Liver (tissue), 9 donors: ENCODE results near the gene DNMBP. TPM values are rescaled to one million over a fixed set of nuclear protein-coding genes. Genes with fewer than 3 reads are reported as not detected.
"Not testable (repeated sequence)": the region's sequence is repeated elsewhere in the genome, so short reads cannot be mapped to it uniquely, and the experiment has no call there.

Source experiments
- DNase-seq: peaks from one replicate; pipeline ENCODE4 v3.0.0-alpha.2; 2017; ENCODE audit warnings: low spot score
- H3K27ac ChIP-seq, 2 donors: one replicate each; pipeline ENCODE4 v1.7.0; 2013; ENCODE audit warnings: inconsistent platforms in 2 of 2, low read length in 2 of 2, control low read depth in 1 of 2, low read depth in 1 of 2, mild to moderate bottlenecking in 1 of 2
- H3K27me3 ChIP-seq, 4 donors: one replicate each; pipeline versions ENCODE4 v1.6.1 to v1.7.0; 2013; ENCODE audit warnings: low read length in 3 of 4, inconsistent platforms in 1 of 4, mild to moderate bottlenecking in 1 of 4, moderate library complexity in 1 of 4; ENCODE audit not compliant: control insufficient read depth in 4 of 4, insufficient read depth in 4 of 4
- H3K36me3 ChIP-seq, 4 donors: one replicate each; pipeline versions ENCODE4 v1.6.1 to v1.7.0; 2013; ENCODE audit warnings: low read length in 3 of 4, mild to moderate bottlenecking in 3 of 4, low read depth in 1 of 4, moderate library complexity in 1 of 4; ENCODE audit not compliant: control insufficient read depth in 4 of 4, insufficient read depth in 3 of 4
- H3K4me1 ChIP-seq, 4 donors: one replicate each; pipeline versions ENCODE4 v1.6.1 to v1.7.0; 2013; ENCODE audit warnings: low read length in 3 of 4, mild to moderate bottlenecking in 3 of 4, moderate library complexity in 1 of 4; ENCODE audit not compliant: control insufficient read depth in 4 of 4, insufficient read depth in 4 of 4
- H3K4me3 ChIP-seq, 3 donors: one replicate each; pipeline versions ENCODE4 v1.6.1 to v1.7.0; 2013; ENCODE audit warnings: low read length in 3 of 3, control low read depth in 1 of 3, low read depth in 1 of 3, mild to moderate bottlenecking in 1 of 3
- H3K9ac ChIP-seq, 2 donors: one replicate each; pipeline ENCODE4 v1.7.0; 2013; ENCODE audit warnings: low read length in 2 of 2, mild to moderate bottlenecking in 2 of 2, moderate library complexity in 2 of 2, control low read depth in 1 of 2, low read depth in 1 of 2
- H3K9me3 ChIP-seq, 4 donors: one replicate each; pipeline versions ENCODE4 v1.6.1 to v1.7.0; 2013; ENCODE audit warnings: low read length in 3 of 4; ENCODE audit not compliant: control insufficient read depth in 4 of 4
- ATF3 ChIP-seq: IDR thresholded peaks from 2 replicates; pipeline ENCODE4 v1.6.1; 2016; ENCODE audit warnings: antibody characterized with exemption
- CTCF ChIP-seq: fragments of 150-350 bp; IDR thresholded peaks from 2 replicates; pipeline ENCODE4 v1.5.1; 2017; ENCODE audit warnings: improper control_type of control experiment, low read depth, low read length; ENCODE audit not compliant: missing input control
- FOXA1 ChIP-seq: IDR thresholded peaks from 2 replicates; pipeline ENCODE4 v1.6.1; 2016; ENCODE audit warnings: antibody characterized with exemption
- FOXA2 ChIP-seq: IDR thresholded peaks from 2 replicates; pipeline ENCODE4 v1.6.1; 2016; ENCODE audit warnings: antibody characterized with exemption
- GABPA ChIP-seq, 2 donors: IDR thresholded peaks in 1 of 2; conservative IDR thresholded peaks in 1 of 2; 2 replicates each; pipeline ENCODE4 v1.6.1; 2016; ENCODE audit warnings: antibody characterized with exemption in 2 of 2, mild to moderate bottlenecking in 1 of 2, moderate library complexity in 1 of 2
- HNF4A ChIP-seq, 2 donors: conservative IDR thresholded peaks; 2 replicates each; pipeline ENCODE4 v1.6.1; 2016; ENCODE audit warnings: antibody characterized with exemption in 2 of 2, mild to moderate bottlenecking in 2 of 2
- HNF4G ChIP-seq: IDR thresholded peaks from 2 replicates; pipeline ENCODE4 v1.6.1; 2016; ENCODE audit warnings: antibody characterized with exemption
- JUND ChIP-seq, 2 donors: IDR thresholded peaks; 2 replicates each; pipeline ENCODE4 v1.6.1; 2016; ENCODE audit warnings: antibody characterized with exemption in 2 of 2
- MAX ChIP-seq: IDR thresholded peaks from 2 replicates; pipeline ENCODE4 v1.6.1; 2016; ENCODE audit warnings: antibody characterized with exemption
- RAD21 ChIP-seq, 2 donors: IDR thresholded peaks; 2 replicates each; pipeline ENCODE4 v1.6.1; 2016; ENCODE audit warnings: antibody characterized with exemption in 2 of 2, mild to moderate bottlenecking in 2 of 2
- REST ChIP-seq: IDR thresholded peaks from 2 replicates; pipeline ENCODE4 v1.6.1; 2016; ENCODE audit warnings: antibody characterized with exemption, mild to moderate bottlenecking
- SP1 ChIP-seq: IDR thresholded peaks from 2 replicates; pipeline ENCODE4 v1.6.1; 2018; ENCODE audit warnings: antibody characterized with exemption, mild to moderate bottlenecking
- TAF1 ChIP-seq: conservative IDR thresholded peaks from 2 replicates; pipeline ENCODE4 v1.6.1; 2016; ENCODE audit warnings: antibody characterized with exemption, mild to moderate bottlenecking
- YY1 ChIP-seq: IDR thresholded peaks from 2 replicates; pipeline ENCODE4 v1.6.1; 2016; ENCODE audit warnings: antibody characterized with exemption, mild to moderate bottlenecking
- WGBS: extraction: QIAGEN DNeasy Blood & Tissue Kit; methylation state at CpG from one replicate; pipeline ENCODE4 v1.1.7; 2013; 5-methylcytosine and 5-hydroxymethylcytosine counted together
- polyA plus RNA-seq, 2 donors: library from polyadenylated mRNA; stranded (reverse) in 1 of 2; unstranded in 1 of 2; fragments of 200-250 nt in 1 of 2; fragments of >200 nt in 1 of 2; fragmentation: Nextera tagmentation in 1 of 2; extraction: Ambion mirVana in 1 of 2; gene quantifications; one replicate each; pipeline versions ENCODE4 v1.2.1 to v1.2.3, GENCODE V29; 2013 to 2015
- total RNA-seq, 2 donors: library from RNA; depleted of rRNA; stranded (reverse); fragments of >200 nt; gene quantifications; one replicate each; pipeline ENCODE4 v1.2.3, GENCODE V29; 2014
- donor health status: healthy.
- donor health status: healthy.
- donor health status: healthy.
- donor health status: healthy.
- donor health status: healthy.

Gene DNMBP
- total and polyA plus RNA-seq, 4 donors: 3.8 to 12.6 (median 5.3) TPM

GRCh38 chr10:99905971-99906370 lies 103.8 kb downstream of the DNMBP start:
- no peaks in the 10 kb centered on the region for H3K27me3 ChIP-seq
- no peaks in the 10 kb centered on the region for H3K9me3 ChIP-seq
- TF ChIP-seq MAX (no peak), REST (no peak), CTCF (no peak), YY1 (no peak), TAF1 (no peak), JUND (IDR thresholded peaks at IDR 0.05) (no peak), HNF4A (conservative IDR thresholded peaks at IDR 0.05) (no peak), ATF3 (no peak), HNF4G (no peak), SP1 (no peak), FOXA1 (no peak), RAD21 (IDR thresholded peaks at IDR 0.05) (no peak), GABPA (IDR thresholded peaks at IDR 0.05 in 1 of 2, conservative IDR thresholded peaks at IDR 0.05 in 1 of 2) (no peak)
- no peak overlapping the region for H3K9ac ChIP-seq
- H3K27ac ChIP-seq: no peak overlapping the region
- peaks cover 9 to 55% (median 46%) of the 10 kb centered on the region in 4 donors for H3K36me3 ChIP-seq
- H3K4me3 ChIP-seq: no peak overlapping the region
- no peak for DNase-seq
- H3K4me1 ChIP-seq: no peaks in the 10 kb centered on the region
- WGBS: 88% methylated on average over 3 of the region's 3 CpGs

- H3K36me3 ChIP-seq: peaks cover 19 to 73% (median 52%) of the 10 kb centered on the region in 4 donors
- WGBS: 92% methylated on average over 9 of the region's 9 CpGs
- no peak for TF ChIP-seq FOXA2
Measured at GRCh38 chr10:99895867-99896266, 113.9 kb downstream of the DNMBP start.

GRCh38 chr10:99895066-99895465 lies 114.7 kb downstream of the DNMBP start:
- H3K4me1 ChIP-seq, H3K9ac ChIP-seq, H3K4me3 ChIP-seq, DNase-seq, H3K9me3 ChIP-seq, H3K27ac ChIP-seq, H3K27me3 ChIP-seq: not testable (repeated sequence)
- H3K36me3 ChIP-seq: peaks cover 21 to 77% (median 52%) of the 10 kb centered on the region in 4 donors
- 96% methylated on average over 9 of the region's 9 CpGs for WGBS

More at GRCh38 chr10:99895867-99896266, 113.9 kb downstream of the DNMBP start:
- no peaks in the 10 kb centered on the region for H3K4me1 ChIP-seq
- H3K27ac ChIP-seq: no peak overlapping the region
- H3K27me3 ChIP-seq: no peaks in the 10 kb centered on the region
- H3K4me3 ChIP-seq: no peak overlapping the region
- DNase-seq: no peak
- H3K9me3 ChIP-seq: no peaks in the 10 kb centered on the region
- no peak overlapping the region for H3K9ac ChIP-seq
